Iris pigment epithelial cell (primary cell): ENCODE measurements around the gene DCLRE1C.
A peak's percentile ranks its signal among the peaks of the same experiment; 100 is the strongest.
"Not testable (repeated sequence)": the region's sequence is repeated elsewhere in the genome, so short reads cannot be mapped to it uniquely, and the experiment has no call there.

Experiments
- DNase-seq: peaks from one replicate; pipeline ENCODE4 v3.0.0-alpha.2; 2011; ENCODE audit warnings: low read depth

The DCLRE1C gene

DNA sequence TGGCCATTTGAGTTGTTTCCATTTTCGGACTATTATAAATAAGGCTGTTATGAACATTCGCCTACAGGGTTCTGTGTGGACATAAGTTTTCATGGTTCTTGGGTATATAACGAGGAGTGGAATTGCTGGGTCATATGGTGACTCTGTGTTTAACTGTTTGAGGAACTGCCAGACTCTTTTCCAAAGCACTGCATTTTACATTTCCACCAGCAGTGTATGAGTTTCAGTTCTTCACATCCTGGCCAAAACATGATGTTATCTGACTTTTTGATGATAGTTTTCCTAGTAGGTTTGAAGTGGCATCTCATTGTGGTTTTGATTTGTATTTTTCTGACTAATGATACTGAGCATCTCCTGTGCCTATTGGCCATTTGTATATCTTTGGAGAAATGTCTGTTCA is 69.8 kb downstream of the DCLRE1C start:
- no peak for DNase-seq

DNA sequence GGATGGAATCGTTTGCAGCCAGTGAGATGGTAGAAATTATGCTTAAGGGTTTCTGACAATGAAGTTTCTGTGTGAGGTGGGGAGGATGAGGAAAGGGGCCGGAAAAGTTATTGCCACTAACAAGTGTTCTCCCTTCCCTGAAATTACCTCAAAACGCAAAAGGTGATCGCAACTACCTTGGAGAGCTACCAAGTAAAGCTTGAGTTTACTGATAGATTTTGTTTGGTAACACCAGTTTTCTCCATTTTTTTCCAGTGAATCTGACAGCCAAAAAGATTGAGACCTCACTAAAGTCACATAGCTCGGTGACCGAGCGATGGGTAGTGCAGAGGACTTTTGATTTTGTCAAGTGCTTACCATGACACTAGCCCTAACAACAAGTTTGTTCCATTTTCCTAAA is 73.7 kb downstream of the DCLRE1C start:
- DNase-seq = peak; percentile 5

DNA sequence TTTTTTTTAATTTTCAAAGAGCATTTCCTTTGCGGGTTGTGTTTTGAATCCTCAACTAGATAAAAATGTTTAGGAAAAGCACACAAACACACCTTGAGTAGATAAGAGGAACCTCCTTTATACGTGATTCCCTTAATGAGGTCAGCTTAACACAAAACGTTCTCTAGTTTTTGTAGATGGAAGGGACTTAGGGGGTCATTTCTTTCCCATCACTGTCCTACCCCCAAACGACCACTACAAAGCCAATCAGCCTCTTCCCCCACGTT is 74.0 kb downstream of the DCLRE1C start:
- no peak for DNase-seq

DNA sequence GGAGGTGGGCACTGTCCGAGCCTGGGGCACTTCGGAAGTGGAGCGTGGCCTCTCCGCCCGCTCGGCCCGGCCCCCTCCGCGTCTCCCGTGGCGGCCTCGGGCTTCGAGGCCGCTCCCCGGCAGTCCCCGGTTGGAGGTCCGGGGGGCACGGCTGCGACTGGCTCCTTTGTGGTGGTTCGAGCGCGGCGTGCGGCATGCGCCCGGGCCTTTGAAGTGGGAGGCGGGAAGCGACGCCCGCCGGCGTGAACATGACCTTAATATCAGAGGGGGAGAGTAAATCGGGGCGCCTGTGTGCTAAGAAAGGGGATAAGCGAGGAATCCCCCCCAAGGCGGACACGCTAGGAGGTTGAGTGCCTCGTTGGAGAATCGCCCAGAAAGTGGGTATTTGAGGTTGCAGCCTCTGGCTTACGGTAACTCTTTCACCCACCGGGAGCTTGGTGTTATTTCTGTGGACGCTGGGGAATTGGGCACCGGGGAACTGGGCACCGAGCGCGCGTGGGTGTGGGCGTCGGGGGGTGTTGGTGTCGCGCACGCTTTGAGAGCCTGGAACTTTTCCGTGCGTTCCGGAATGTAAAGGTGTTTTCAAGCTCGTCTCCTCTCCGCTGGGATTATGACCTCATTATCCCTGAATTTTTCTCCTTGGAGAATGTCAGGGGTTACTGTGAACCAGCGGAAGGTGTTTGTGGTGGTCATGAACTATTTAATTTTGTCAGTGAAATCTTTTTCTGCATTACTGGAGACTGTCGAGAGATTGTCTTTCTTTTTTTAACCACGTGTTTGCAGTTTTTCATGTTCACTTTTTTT is 74.6 kb downstream of the DCLRE1C start:
- DNase-seq = peak; percentile 10

DNA sequence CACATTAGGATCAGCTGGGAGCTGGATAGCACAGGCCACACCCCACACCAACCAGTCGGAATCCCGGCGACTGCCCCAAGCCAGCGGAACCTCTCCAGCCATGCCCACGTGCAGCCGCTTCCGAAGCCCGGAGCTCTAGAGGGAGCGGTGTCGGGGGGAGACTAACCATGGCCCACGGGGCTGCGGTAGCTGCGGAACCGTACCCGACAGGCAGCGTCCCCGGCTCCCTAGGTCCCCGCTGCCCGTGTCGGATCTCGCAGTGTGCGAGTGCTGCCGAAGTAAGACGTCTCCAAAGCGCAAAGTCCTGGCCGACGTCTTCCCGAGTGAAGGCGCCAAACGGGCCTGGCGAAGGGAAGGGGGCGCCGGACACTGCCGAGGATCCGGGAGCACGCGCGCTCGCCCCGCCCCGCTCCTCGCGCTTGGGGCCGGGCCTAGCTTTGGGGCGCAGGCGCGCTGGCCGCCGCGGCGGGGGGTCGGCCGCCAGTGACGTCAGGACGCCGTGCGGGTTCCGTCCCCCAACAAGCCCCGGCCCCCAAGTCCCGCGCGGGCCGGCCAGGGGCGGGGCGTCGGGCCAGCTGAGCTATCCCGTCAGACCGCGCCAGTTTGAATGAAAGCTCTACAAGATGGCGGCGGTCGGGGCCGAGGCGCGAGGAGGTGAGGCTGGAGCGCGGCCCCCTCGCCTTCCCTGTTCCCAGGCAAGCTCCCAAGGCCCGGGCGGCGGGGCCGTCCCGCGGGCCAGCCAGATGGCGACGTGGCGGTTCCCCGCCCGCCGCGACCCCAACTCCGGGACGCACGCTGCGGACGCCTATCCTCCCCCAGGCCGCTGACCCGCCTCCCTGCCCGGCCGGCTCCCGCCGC is 75.4 kb downstream of the DCLRE1C start, which contains the start of gene SUV39H2:
Gene SUV39H2, plus strand, starts transcription at position 601 of the 858 bp plus-strand sequence. Its CDS starts 23 bp downstream, at position 624.
- peak; percentile 96 for DNase-seq

DNA sequence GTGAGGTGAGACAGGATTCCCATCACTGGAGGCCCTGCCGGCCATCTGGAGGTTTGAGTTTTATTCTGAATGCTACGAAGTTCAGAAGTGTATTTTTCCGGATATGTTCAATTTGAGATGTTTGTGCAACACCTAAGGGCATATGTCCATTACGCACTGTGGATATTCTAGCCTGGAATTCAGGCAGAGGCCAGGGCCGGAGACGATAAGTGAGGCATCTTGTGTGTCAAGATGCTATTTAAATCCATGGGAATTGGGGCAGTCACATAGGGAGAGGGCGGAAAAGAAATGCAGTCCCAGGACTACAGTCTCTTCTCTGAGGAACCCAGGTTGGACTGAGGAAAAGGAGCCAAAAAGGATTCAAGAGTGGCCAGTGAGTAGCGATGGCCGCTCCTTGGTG is 77.1 kb downstream of the DCLRE1C start:
- no peak for DNase-seq

DNA sequence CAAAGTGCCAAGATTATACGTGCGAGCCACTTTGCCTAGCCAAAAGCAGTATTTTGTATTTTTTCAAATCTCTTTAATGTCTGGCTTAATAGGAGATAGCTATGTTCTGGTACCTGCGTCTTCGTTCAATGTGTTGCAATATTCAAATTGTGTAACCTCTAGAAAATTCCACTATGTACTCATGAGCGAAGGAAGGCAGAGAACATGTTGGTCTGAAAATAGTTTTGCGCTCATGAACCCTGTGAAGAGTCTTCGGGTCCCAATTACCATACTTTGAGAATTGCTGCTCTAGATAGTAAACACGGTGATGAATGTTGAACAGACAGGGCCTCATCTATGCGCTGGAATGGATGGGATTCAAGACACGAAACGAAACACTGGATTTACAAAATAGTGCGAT is 78.0 kb downstream of the DCLRE1C start:
- DNase-seq = peak; percentile 39

DNA sequence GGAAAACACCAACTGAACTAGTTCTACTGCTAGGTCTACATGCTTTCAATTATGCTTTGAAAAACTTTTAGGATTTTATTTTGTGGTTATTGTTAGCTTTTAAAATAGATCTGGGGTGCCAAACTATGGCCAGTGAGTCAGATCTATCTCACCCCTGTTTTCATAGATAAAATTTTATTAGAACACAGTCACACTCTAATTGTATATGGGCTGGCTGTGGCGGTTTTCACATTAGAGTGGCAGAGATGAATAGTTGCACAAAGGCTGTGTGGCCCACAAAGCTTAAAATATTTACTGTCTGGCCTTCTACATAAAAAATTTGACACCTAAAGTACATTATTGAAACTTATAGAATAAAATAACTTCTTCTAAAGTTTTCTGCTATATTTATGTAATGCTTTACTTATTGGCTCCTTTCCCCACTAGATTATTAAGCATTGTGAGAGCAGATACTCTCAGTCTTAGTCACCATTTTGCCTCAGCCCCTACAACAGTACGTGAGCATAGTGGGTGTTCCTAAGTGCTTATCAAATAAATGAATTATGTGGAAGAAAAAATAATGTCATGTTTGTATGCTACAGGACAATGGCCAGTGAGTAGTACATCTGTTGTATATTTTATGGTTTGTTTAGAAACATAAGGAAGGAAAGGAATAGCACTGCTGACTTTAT is 80.7 kb downstream of the DCLRE1C start:
- DNase-seq = peak; percentile 84

DNA sequence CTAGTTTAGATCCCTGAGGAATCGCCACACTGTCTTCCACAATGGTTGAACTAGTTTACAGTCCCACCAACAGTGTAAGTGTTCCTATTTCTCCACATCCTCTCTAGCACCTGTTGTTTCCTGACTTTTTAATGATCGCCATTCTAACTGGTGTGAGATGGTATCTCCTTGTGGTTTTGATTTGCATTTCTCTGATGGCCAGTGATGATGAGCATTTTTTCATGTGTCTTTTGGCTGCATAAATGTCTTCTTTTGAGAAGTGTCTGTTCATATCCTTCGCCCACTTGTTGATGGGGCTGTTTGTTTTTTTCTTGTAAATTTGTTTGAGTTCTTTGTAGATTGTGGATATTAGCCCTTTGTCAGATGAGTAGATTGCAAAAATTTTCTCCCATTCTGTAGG is 89.0 kb downstream of the DCLRE1C start:
- not testable (repeated sequence) for DNase-seq

DNA sequence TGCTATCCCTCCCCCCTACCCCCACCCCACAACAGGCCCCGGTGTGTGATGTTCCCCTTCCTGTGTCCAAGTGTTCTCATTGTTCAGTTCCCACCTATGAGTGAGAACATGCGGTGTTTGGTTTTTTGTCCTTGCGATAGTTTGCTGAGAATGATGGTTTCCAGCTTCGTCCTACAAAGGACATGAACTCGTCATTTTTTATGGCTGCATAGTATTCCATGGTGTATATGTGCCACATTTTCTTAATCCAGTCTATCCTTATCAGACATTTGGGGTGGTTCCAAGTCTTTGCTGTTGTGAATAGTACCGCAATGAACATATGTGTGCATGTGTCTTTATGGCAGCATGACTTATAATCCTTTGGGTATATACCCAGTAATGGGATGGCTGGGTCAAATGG is 89.4 kb downstream of the DCLRE1C start:
- not testable (repeated sequence) for DNase-seq

DNA sequence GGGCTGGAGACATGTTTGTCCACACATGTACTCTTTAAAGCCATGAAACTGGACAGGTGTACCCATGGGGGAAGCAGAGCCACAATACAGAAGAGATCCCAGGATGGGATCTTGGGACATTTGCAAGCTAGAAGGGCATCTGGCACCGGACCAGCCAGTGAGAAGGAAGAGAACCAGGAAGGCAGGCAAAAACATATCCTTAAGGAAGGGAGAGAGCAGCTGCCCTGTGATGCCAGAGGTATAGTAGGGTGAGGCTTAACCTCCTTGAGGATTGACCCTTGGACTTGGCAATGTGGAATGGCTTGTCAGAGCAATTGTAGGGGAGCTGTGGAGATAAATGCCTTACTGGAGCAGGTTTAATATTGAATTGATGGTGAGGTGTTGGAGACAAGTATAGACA is 93.1 kb downstream of the DCLRE1C start:
- DNase-seq = no peak

DNA sequence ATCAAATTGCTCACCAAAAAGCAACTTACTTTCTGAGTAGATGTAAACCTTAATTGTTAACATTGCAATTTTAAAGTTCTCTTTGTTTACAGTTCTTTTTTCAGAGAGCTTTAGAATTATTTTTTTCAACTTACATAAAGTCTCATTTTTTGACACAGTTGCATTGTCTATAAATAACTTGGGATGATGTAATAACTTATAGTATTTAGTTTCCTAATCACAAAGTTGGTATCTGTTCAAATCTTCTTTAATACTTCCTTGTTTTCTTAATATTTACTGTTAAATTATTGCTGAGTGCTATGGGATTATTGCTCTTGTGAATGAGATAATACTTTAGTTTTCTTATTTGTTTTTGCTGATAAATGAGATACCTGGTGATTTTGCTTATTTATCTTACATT is 94.1 kb downstream of the DCLRE1C start:
- no peak for DNase-seq

DNA sequence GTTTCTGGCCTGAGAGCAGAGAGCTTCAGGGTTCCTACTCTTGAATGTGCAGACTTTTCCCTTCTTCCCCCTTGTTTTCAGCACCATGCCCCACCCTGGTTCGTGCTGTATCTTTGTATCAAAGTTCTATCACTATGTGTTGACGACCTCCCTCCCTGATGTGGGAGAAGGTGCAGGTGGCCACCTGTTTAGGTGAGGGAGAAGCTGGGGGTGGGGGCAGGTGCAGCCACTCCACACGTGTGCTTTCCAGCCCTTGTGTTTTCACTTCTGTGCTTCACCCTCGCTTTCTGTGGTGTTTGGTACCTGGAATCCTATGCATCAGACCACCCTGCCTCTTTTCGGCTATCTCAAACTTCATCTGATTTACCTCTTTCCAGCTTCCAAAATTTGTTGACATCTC is 94.9 kb downstream of the DCLRE1C start:
- DNase-seq = no peak

DNA sequence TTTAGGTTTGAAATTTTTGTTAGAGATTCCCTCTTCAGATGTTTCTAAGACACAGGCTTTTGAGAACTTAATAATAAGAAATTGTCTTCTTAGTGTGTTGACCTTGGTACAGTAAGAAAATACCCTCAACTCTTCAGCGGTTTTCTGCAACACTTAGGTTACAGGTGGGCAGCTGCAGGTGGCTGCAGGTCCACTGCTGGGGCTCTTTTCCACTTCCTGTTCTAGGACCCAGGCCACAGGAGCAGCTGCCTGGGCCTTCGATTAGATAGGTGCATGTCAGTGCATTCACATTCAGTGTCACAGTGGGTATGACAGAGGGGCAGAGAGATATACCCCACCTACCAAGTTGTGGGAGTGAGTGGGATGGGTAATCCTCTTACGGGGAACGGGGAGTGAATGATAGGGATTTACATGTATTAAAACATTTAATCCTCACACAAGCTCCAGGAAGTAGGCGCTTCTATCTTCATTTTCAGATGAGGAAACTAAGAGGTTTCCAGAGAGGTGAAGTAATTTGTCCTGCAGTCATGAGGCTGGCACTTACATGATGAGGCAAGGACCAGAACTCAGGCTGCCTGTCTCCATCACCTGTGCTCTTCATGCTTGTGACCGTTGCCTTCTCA is 95.4 kb downstream of the DCLRE1C start:
- no peak for DNase-seq

DNA sequence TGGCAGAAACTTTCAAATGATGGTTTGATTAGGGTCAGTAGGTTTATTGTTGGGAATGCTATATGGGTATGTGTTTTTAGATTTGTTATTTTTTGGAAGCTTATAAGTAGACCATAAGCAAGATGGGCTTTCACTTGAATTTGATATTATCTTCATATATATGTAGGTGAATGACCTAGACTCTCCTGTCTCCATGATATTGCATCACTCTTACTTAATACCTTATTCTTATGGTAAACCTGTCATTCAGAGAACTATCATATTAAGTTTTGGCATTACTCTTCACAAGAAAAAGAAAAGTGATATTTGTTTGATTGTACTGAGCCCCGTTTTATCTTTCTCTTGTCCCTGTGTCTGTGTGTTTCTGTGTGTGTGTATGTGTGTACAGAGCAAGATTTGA is 98.4 kb downstream of the DCLRE1C start:
- no peak for DNase-seq

DNA sequence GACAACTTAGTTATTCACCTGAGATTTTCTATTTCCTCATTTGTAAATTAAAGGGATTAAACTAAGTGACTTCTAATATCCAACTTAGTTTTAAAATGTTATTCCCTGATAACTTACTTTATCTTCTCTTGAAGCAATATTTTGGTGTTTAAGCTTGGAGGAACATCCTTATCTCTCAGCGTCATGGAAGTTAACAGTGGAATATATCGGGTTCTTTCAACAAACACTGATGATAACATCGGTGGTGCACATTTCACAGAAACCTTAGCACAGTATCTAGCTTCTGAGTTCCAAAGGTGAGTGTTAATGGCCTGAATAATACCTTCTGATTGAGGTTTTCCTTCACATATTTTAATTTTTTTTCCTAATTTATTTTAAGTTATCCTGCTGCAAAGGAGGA is 101.7 kb downstream of the DCLRE1C start:
- no peak for DNase-seq
